Sigmoid colon (tissue), 4 donors: Measurements from ENCODE around the gene CFAP410.

ENCODE experiments used
- CTCF ChIP-seq, 4 experiments: fragments of 450-650 bp in 3 of 4; fragments of 200-600 bp in 1 of 4; IDR thresholded peaks; one replicate each; pipeline ENCODE4 v1.5.1; 2016 to 2019; ENCODE audit warnings: antibody characterized with exemption in 4 of 4, mild to moderate bottlenecking in 3 of 4, moderate library complexity in 2 of 4
- EP300 ChIP-seq, 4 donors: sonication (generic); formaldehyde crosslinking; IDR thresholded peaks; one replicate each; pipeline ENCODE4 v1.6.1; 2017; ENCODE audit warnings: antibody characterized with exemption in 4 of 4
- POLR2A ChIP-seq, 2 donors: fragments of 450-650 bp; IDR thresholded peaks; one replicate each; pipeline ENCODE4 v1.6.1; 2016; ENCODE audit warnings: antibody characterized with exemption in 2 of 2, mild to moderate bottlenecking in 2 of 2, moderate library complexity in 2 of 2
- POLR2AphosphoS5 ChIP-seq, 4 donors: sonication (generic); formaldehyde crosslinking; IDR thresholded peaks; one replicate each; pipeline ENCODE4 v1.6.1; 2017; ENCODE audit warnings: antibody characterized with exemption in 4 of 4

GRCh38 chr21:44292812-44293195 is 46.4 kb downstream of the CFAP410 start:
- no peak for TF ChIP-seq EP300 (IDR thresholded peaks at IDR 0.05)
- TF ChIP-seq POLR2AphosphoS5 (IDR thresholded peaks at IDR 0.05) = no peak
- no peak for TF ChIP-seq POLR2A (IDR thresholded peaks at IDR 0.05)
- no peak for TF ChIP-seq CTCF (IDR thresholded peaks at IDR 0.05)
